Mammary epithelial cell (primary cell): ENCODE measurements around the gene POMC.

ENCODE experiments used
- CTCF ChIP-seq, 2 donors: IDR thresholded peaks in 1 of 2; conservative IDR thresholded peaks in 1 of 2; 2 replicates each; pipeline ENCODE4 v1.5.1; 2011 to 2012; ENCODE audit warnings: inconsistent platforms in 2 of 2, low read length in 2 of 2, mild to moderate bottlenecking in 2 of 2, control low read depth in 1 of 2, low read depth in 1 of 2; ENCODE audit not compliant: insufficient read depth in 1 of 2; ENCODE audit errors: extremely low read depth in 1 of 2
- EZH2 ChIP-seq: IDR thresholded peaks from 2 replicates; pipeline ENCODE4 v1.6.1; 2012; ENCODE audit warnings: low read length, inconsistent platforms, borderline replicate concordance

GRCh38 chr2:25204190-25204838, 35.9 kb upstream of the POMC start:
- TF ChIP-seq CTCF (conservative IDR thresholded peaks at IDR 0.05 in 1 of 2, IDR thresholded peaks at IDR 0.05 in 1 of 2; ENCODE audit: extremely low read depth in 1 of 2, insufficient read depth in 1 of 2, low read depth in 1 of 2, low read length in 2 of 2) (no peak), EZH2 (no peak)
